H1 (cell line): Measurements from ENCODE around the gene WDR27. TPM values are rescaled to one million over a fixed set of nuclear protein-coding genes. Genes with fewer than 3 reads are reported as not detected.

Experiments
- CTCF ChIA-PET: fragments of 300-600 bp; sonication (Branson Sonifier 250); formaldehyde crosslinking; loops from one replicate; lab custom pipeline; 2021; ENCODE audit not compliant: partially characterized antibody; lab: Charles Lee
- POLR2A ChIA-PET: fragments of 300-600 bp; sonication (Branson Sonifier 250); formaldehyde crosslinking; loops from one replicate; lab custom pipeline; 2021; ENCODE audit warnings: inconsistent platforms; ENCODE audit not compliant: partially characterized antibody; lab: Charles Lee
- DNase-seq, 2 experiments: peaks; one replicate each; pipeline versions ENCODE4 v3.0.0 to v3.0.0-alpha.2; 2010 to 2022; ENCODE audit warnings: low spot score in 2 of 2, low read depth in 1 of 2, mixed read lengths in 1 of 2
- FAIRE-seq: peaks from 2 replicates; lab custom pipeline; 2011; peaks lifted over from hg19 to GRCh38; lab: Jason Lieb, UNC
- H2AFZ ChIP-seq: 2 replicates; pipeline ENCODE4 v1.8.1; 2012; ENCODE audit warnings: low read length, inconsistent platforms
- H2AK5ac ChIP-seq: 2 replicates; pipeline ENCODE4 v1.6.1; 2013; ENCODE audit warnings: low read depth, low read length
- H2BK120ac ChIP-seq: replicated peaks from 2 replicates; pipeline ENCODE3; 2013; ENCODE audit warnings: low read depth, low read length, inconsistent platforms
- H2BK12ac ChIP-seq: 2 replicates; pipeline ENCODE4 v1.6.1; 2013; ENCODE audit warnings: low read depth, low read length
- H2BK15ac ChIP-seq: 2 replicates; pipeline ENCODE4 v1.6.1; 2013; ENCODE audit warnings: low read length
- H2BK20ac ChIP-seq: 2 replicates; pipeline ENCODE4 v1.6.1; 2013; ENCODE audit warnings: low read length
- H2BK5ac ChIP-seq: 2 replicates; pipeline ENCODE4 v1.6.1; 2013; ENCODE audit warnings: low read depth, low read length
- H3K14ac ChIP-seq: 2 replicates; pipeline ENCODE4 v1.6.1; 2013; ENCODE audit warnings: inconsistent platforms; ENCODE audit not compliant: insufficient read length
- H3K18ac ChIP-seq: 2 replicates; pipeline ENCODE4 v1.6.1; 2013; ENCODE audit warnings: low read length; ENCODE audit errors: extremely low read depth
- H3K23ac ChIP-seq: 2 replicates; pipeline ENCODE4 v1.6.1; 2013; ENCODE audit warnings: inconsistent platforms; ENCODE audit not compliant: insufficient read length
- H3K23me2 ChIP-seq: 2 replicates; pipeline ENCODE4 v1.6.1; 2013; ENCODE audit warnings: low read depth, low read length
- H3K27ac ChIP-seq: 2 replicates; pipeline ENCODE4 v1.6.1; 2011; ENCODE audit warnings: low read depth, low read length, inconsistent platforms
- H3K27me3 ChIP-seq, 4 experiments: replicated peaks in 1 of 4; 1 replicate in 1 of 4; 2 replicates in 3 of 4; pipeline versions ENCODE4 v1.6.1 to v1.8.1; 2011 to 2013; ENCODE audit warnings: low read length in 3 of 4, mild to moderate bottlenecking in 3 of 4, inconsistent platforms in 2 of 4, mixed read lengths in 2 of 4, moderate library complexity in 1 of 4; ENCODE audit not compliant: control insufficient read depth in 3 of 4, insufficient read depth in 3 of 4; ENCODE audit errors: extremely low read depth in 1 of 4
- H3K36me3 ChIP-seq, 4 experiments: 2 replicates each; pipeline versions ENCODE4 v1.6.1 to v1.8.1; 2011 to 2013; ENCODE audit warnings: mild to moderate bottlenecking in 4 of 4, low read length in 3 of 4, moderate library complexity in 2 of 4, control low read depth in 1 of 4, inconsistent platforms in 1 of 4; ENCODE audit not compliant: insufficient read depth in 4 of 4, control insufficient read depth in 2 of 4
- H3K4ac ChIP-seq: replicated peaks from 2 replicates; pipeline ENCODE3; 2013; ENCODE audit warnings: low read length, low read depth, mixed read lengths, inconsistent platforms; ENCODE audit not compliant: insufficient read length
- H3K4me1 ChIP-seq, 4 experiments: replicated peaks in 1 of 4; 1 replicate in 1 of 4; 2 replicates in 3 of 4; pipeline versions ENCODE4 v1.6.1 to v1.8.1; 2011 to 2013; ENCODE audit warnings: low read length in 3 of 4, inconsistent platforms in 2 of 4, mixed read lengths in 1 of 4; ENCODE audit not compliant: insufficient read depth in 4 of 4, control insufficient read depth in 3 of 4
- H3K4me2 ChIP-seq, 2 experiments: 2 replicates each; pipeline versions ENCODE4 v1.6.1 to v1.8.1; 2011 to 2013; ENCODE audit warnings: low read depth in 2 of 2, low read length in 2 of 2, control low read depth in 1 of 2, inconsistent platforms in 1 of 2, mild to moderate bottlenecking in 1 of 2; ENCODE audit not compliant: insufficient read depth in 1 of 2
- H3K4me3 ChIP-seq, 4 experiments: fragments of 200-600, 300-600 bp in 1 of 4; sonication (generic), shearing (Covaris generic), sonication (Bioruptor Twin) in 1 of 4; 2 replicates each; pipeline versions ENCODE4 v1.5.1 to v1.8.1; 2011 to 2016; ENCODE audit warnings: low read length in 4 of 4, low read depth in 3 of 4, control low read depth in 2 of 4, inconsistent platforms in 2 of 4, mild to moderate bottlenecking in 2 of 4, mixed read lengths in 1 of 4, moderate library complexity in 1 of 4; ENCODE audit not compliant: insufficient read depth in 2 of 4; ENCODE audit errors: extremely low read depth in 1 of 4
- H3K56ac ChIP-seq: replicated peaks from 2 replicates; pipeline ENCODE3; 2013; ENCODE audit warnings: low read depth, mild to moderate bottlenecking, mixed read lengths, low read length, inconsistent platforms; ENCODE audit not compliant: insufficient read length
- H3K79me1 ChIP-seq: 2 replicates; pipeline ENCODE4 v1.6.1; 2013; ENCODE audit warnings: low read depth, low read length, control low read depth
- H3K79me2 ChIP-seq, 2 experiments: 2 replicates each; pipeline versions ENCODE4 v1.6.1 to v1.8.1; 2012 to 2013; ENCODE audit warnings: low read length in 2 of 2, mild to moderate bottlenecking in 2 of 2, inconsistent platforms in 1 of 2; ENCODE audit not compliant: insufficient read depth in 2 of 2, control insufficient read depth in 1 of 2
- H3K9ac ChIP-seq, 4 experiments: replicated peaks in 1 of 4; 1 replicate in 1 of 4; 2 replicates in 3 of 4; pipeline versions ENCODE4 v1.6.1 to v1.8.1; 2011 to 2013; ENCODE audit warnings: low read depth in 3 of 4, low read length in 3 of 4, control low read depth in 2 of 4, mild to moderate bottlenecking in 2 of 4, moderate library complexity in 2 of 4, inconsistent platforms in 1 of 4; ENCODE audit errors: extremely low read depth in 1 of 4
- H3K9me3 ChIP-seq, 2 experiments: 2 replicates each; pipeline versions ENCODE4 v1.6.1 to v1.8.1; 2012 to 2013; ENCODE audit warnings: mild to moderate bottlenecking in 2 of 2, moderate library complexity in 2 of 2, control low read depth in 1 of 2, inconsistent platforms in 1 of 2, low read depth in 1 of 2, low read length in 1 of 2, mixed read lengths in 1 of 2; ENCODE audit not compliant: insufficient read depth in 2 of 2
- H4K20me1 ChIP-seq, 2 experiments: replicated peaks in 1 of 2; 2 replicates each; pipeline versions ENCODE3 to v1.8.1; 2011 to 2013; ENCODE audit warnings: inconsistent platforms in 2 of 2, low read length in 2 of 2, mild to moderate bottlenecking in 1 of 2; ENCODE audit not compliant: insufficient read depth in 2 of 2, control insufficient read depth in 1 of 2
- H4K5ac ChIP-seq: 2 replicates; pipeline ENCODE4 v1.6.1; 2013; ENCODE audit warnings: low read length, low read depth, mixed read lengths, inconsistent platforms; ENCODE audit not compliant: insufficient read length
- H4K8ac ChIP-seq: 2 replicates; pipeline ENCODE4 v1.8.0; 2013; ENCODE audit warnings: mild to moderate bottlenecking, moderate library complexity, low read length, inconsistent platforms; ENCODE audit not compliant: insufficient read depth; ENCODE audit errors: extremely low read depth
- H4K91ac ChIP-seq: replicated peaks from 2 replicates; pipeline ENCODE3; 2013; ENCODE audit warnings: low read length, mixed read lengths, inconsistent platforms; ENCODE audit not compliant: insufficient read length
- FOSL1 ChIP-seq: IDR thresholded peaks from 2 replicates; pipeline ENCODE4 v1.6.1; 2011; ENCODE audit warnings: mild to moderate bottlenecking, low read depth, low read length, moderate library complexity; ENCODE audit not compliant: insufficient read depth
- POU5F1 ChIP-seq: IDR thresholded peaks from 2 replicates; pipeline ENCODE4 v1.6.1; 2011; ENCODE audit warnings: low read depth, mild to moderate bottlenecking, low read length, moderate library complexity
- RNF2 ChIP-seq: fragments of 200-900, 300-1000 bp; sonication (generic); IDR thresholded peaks from 2 replicates; pipeline ENCODE4 v1.7.1; 2016; ENCODE audit warnings: borderline replicate concordance, low read depth, mild to moderate bottlenecking, antibody characterized with exemption, low read length; ENCODE audit not compliant: poor library complexity, severe bottlenecking; ENCODE audit errors: missing control alignments
- YY1 ChIP-seq: IDR thresholded peaks from 2 replicates; pipeline ENCODE4 v1.6.1; 2011; ENCODE audit warnings: low read depth, mild to moderate bottlenecking, low read length
- WGBS, 2 experiments: shearing (Covaris generic) in 1 of 2; methylation state at CpG; one replicate each; pipeline versions ENCODE4 v1.1.6 to v1.1.7; 2013 to 2015; ENCODE audit warnings: low lambda C conversion rate in 2 of 2, mixed read lengths in 2 of 2, inconsistent platforms in 1 of 2, low coverage in 1 of 2, missing lambda C conversion rate in 1 of 2; ENCODE audit not compliant: insufficient replicate concordance in 2 of 2, insufficient coverage in 1 of 2, insufficient read length in 1 of 2; ENCODE audit errors: extremely low coverage in 1 of 2, missing lambda C conversion rate in 1 of 2; 5-methylcytosine and 5-hydroxymethylcytosine counted together
- polyA plus RNA-seq, 7 experiments: library from polyadenylated mRNA; depleted of rRNA in 3 of 7; stranded (reverse) in 5 of 7; unstranded in 2 of 7; fragments of >200 nt in 5 of 7; fragments of 200-250 nt in 2 of 7; gene quantifications; 1 replicate in 5 of 7; 2 replicates in 1 of 7; 4 replicates in 1 of 7; pipeline versions ENCODE4 v1.2.1 to v1.2.3, GENCODE V29; 2011 to 2013; ENCODE audit warnings: missing spikeins in 2 of 7, mixed read lengths in 2 of 7
- total RNA-seq: library from RNA; stranded (reverse); fragmentation: NEBNext Ultra II Directional; extraction: Animal tissue kit (Norgen Biotek cat#: 25700); gene quantifications from 2 replicates; pipeline ENCODE4 v1.2.1, GENCODE V29; 2021

Gene WDR27
- total and polyA plus RNA-seq, 2 of the 8 experiments (the other 6 are each of a cell fraction or from before 2014, with no cell fraction given), result 53.6 to 68.6 TPM

DNA sequence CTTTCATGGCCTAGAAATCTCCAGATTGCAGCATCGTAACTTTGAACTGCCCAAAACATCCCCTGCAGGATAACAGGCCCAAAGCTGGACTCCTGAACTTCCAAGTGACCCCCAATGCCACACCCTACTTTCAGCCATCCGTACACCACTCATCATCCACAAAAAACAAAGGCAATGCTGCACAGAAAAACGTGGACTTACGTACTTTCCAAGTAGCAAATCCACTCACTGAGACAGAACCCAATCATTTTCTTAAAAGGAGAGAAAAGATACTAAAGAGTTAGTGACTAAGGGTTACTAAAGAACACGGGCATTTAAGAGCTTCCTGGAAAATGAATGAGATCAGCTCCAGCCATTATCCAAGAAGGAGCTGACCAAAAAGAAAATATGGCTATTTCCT lies 211.0 kb downstream of the WDR27 start:
- H2AFZ ChIP-seq, result no peak overlapping the region
- CTCF ChIA-PET, result interaction anchor here (1.4 kb wide), 1 partner anchor 159 kb away, joined by 5 read pairs; no protein-coding TSS in a partner anchor
- TF ChIP-seq FOSL1 (no peak), RNF2 (no peak), YY1 (no peak), POU5F1 (no peak)

More for the DNA sequence above, 211.0 kb downstream of the WDR27 start:
- H3K56ac ChIP-seq, result no peak overlapping the region
- POLR2A ChIA-PET, result no interaction called here
- H2BK20ac ChIP-seq, result no peak overlapping the region
- H2BK15ac ChIP-seq, result no peak overlapping the region
- no peak for FAIRE-seq
- H3K4ac ChIP-seq, result no peak overlapping the region
- no peak overlapping the region for H3K14ac ChIP-seq
- no peak overlapping the region for H4K91ac ChIP-seq
- H3K18ac ChIP-seq, result no peak overlapping the region
- no peaks in the 10 kb centered on the region; a peak in 1 of 8 replicates for H3K36me3 ChIP-seq
- no peak overlapping the region for H4K5ac ChIP-seq
- H3K23ac ChIP-seq, result no peak overlapping the region
- no peaks in the 10 kb centered on the region for H4K20me1 ChIP-seq
- H3K27ac ChIP-seq, result no peak overlapping the region
- H3K9me3 ChIP-seq, result no peaks in the 10 kb centered on the region
- H3K9ac ChIP-seq, result no peak overlapping the region
- no peak overlapping the region for H2BK5ac ChIP-seq
- no peak overlapping the region for H2BK12ac ChIP-seq
- H3K79me2 ChIP-seq, result no peaks in the 10 kb centered on the region
- no peaks in the 10 kb centered on the region for H3K23me2 ChIP-seq
- DNase-seq, result no peak
- no peaks in the 10 kb centered on the region; the same call in 1 of the 2 replicates for H3K79me1 ChIP-seq
- no peak overlapping the region for H2AK5ac ChIP-seq
- WGBS, 2 experiments, result 87% methylated on average over 5 of the region's 5 CpGs; no CpG with 5 or more reads in 1 of the 2 experiments
- H4K8ac ChIP-seq, result no peak overlapping the region
- no peaks in the 10 kb centered on the region for H3K27me3 ChIP-seq
- H2BK120ac ChIP-seq, result no peak overlapping the region
- no peak overlapping the region for H3K4me2 ChIP-seq
- H3K4me1 ChIP-seq, result no peaks in the 10 kb centered on the region
- H3K4me3 ChIP-seq, result no peak overlapping the region
